NCI-H1105 treated with DMSO at 0.1 percent for 48 hours (cell line): Measurements from ENCODE around the gene GNB3.
A peak's percentile ranks its signal among the peaks of the same experiment; 100 is the strongest.

ENCODE experiments used
- DNase-seq: peaks from one replicate; lab custom pipeline; 2025; lab: John Stamatoyannopoulos, UW

The GNB3 gene

GRCh38 chr12:6840761-6841515 lies at the start of gene GNB3:
GNB3 (plus strand) TSS chr12:6840925; CDS start chr12:6841288, 363 bp downstream.
- no peak for DNase-seq

- no peak for DNase-seq
Measured at GRCh38 chr12:6791931-6792520, 48.7 kb upstream of the GNB3 start.

- DNase-seq: no peak
Measured at GRCh38 chr12:6792522-6793201, 48.1 kb upstream of the GNB3 start.

GRCh38 chr12:6795088-6795487 lies 45.6 kb upstream of the GNB3 start:
- DNase-seq: no peak

- DNase-seq: no peak
Measured at GRCh38 chr12:6796576-6796975, 44.1 kb upstream of the GNB3 start.

- DNase-seq: no peak
Measured at GRCh38 chr12:6799147-6799546, 41.6 kb upstream of the GNB3 start.

- DNase-seq: no peak
Measured at GRCh38 chr12:6807170-6807569, 33.6 kb upstream of the GNB3 start.

GRCh38 chr12:6809056-6809455 lies 31.7 kb upstream of the GNB3 start:
- no peak for DNase-seq

GRCh38 chr12:6810758-6811157 lies 30.0 kb upstream of the GNB3 start:
- DNase-seq: no peak

GRCh38 chr12:6813363-6813762 lies 27.4 kb upstream of the GNB3 start:
- no peak for DNase-seq

- DNase-seq: no peak
Measured at GRCh38 chr12:6816598-6816997, 24.1 kb upstream of the GNB3 start.

GRCh38 chr12:6817098-6817497 lies 23.6 kb upstream of the GNB3 start:
- no peak for DNase-seq

GRCh38 chr12:6817662-6818157 lies 23.0 kb upstream of the GNB3 start:
- no peak for DNase-seq

- no peak for DNase-seq
Measured at GRCh38 chr12:6818222-6818621, 22.5 kb upstream of the GNB3 start.

- DNase-seq: no peak
Measured at GRCh38 chr12:6818645-6819044, 22.1 kb upstream of the GNB3 start.

- no peak for DNase-seq
Measured at GRCh38 chr12:6819106-6820030, 21.4 kb upstream of the GNB3 start.

- no peak for DNase-seq
Measured at GRCh38 chr12:6820166-6820565, 20.6 kb upstream of the GNB3 start.

- DNase-seq: peak; percentile 70
Measured at GRCh38 chr12:6821591-6822425, 18.9 kb upstream of the GNB3 start, which contains the start of gene GPR162. GPR162 (plus strand) TSS chr12:6821821; CDS start chr12:6823899, 2,078 bp downstream.

GRCh38 chr12:6822426-6823135 lies 18.1 kb upstream of the GNB3 start:
- DNase-seq: no peak
